H1 (cell line): Measurements from ENCODE around the gene SMAGP. TPM values are rescaled to one million over a fixed set of nuclear protein-coding genes. Genes with fewer than 3 reads are reported as not detected.

Source experiments
- CTCF ChIA-PET: fragments of 300-600 bp; sonication (Branson Sonifier 250); formaldehyde crosslinking; loops from one replicate; lab custom pipeline; 2021; ENCODE audit not compliant: partially characterized antibody; lab: Charles Lee
- POLR2A ChIA-PET: fragments of 300-600 bp; sonication (Branson Sonifier 250); formaldehyde crosslinking; loops from one replicate; lab custom pipeline; 2021; ENCODE audit warnings: inconsistent platforms; ENCODE audit not compliant: partially characterized antibody; lab: Charles Lee
- DNase-seq, 2 experiments: peaks; one replicate each; pipeline versions ENCODE4 v3.0.0 to v3.0.0-alpha.2; 2010 to 2022; ENCODE audit warnings: low spot score in 2 of 2, low read depth in 1 of 2, mixed read lengths in 1 of 2
- FAIRE-seq: peaks from 2 replicates; lab custom pipeline; 2011; peaks lifted over from hg19 to GRCh38; lab: Jason Lieb, UNC
- H2AFZ ChIP-seq: 2 replicates; pipeline ENCODE4 v1.8.1; 2012; ENCODE audit warnings: low read length, inconsistent platforms
- H2AK5ac ChIP-seq: 2 replicates; pipeline ENCODE4 v1.6.1; 2013; ENCODE audit warnings: low read depth, low read length
- H2BK120ac ChIP-seq: replicated peaks from 2 replicates; pipeline ENCODE3; 2013; ENCODE audit warnings: low read depth, low read length, inconsistent platforms
- H2BK12ac ChIP-seq: 2 replicates; pipeline ENCODE4 v1.6.1; 2013; ENCODE audit warnings: low read depth, low read length
- H2BK15ac ChIP-seq: 2 replicates; pipeline ENCODE4 v1.6.1; 2013; ENCODE audit warnings: low read length
- H2BK20ac ChIP-seq: 2 replicates; pipeline ENCODE4 v1.6.1; 2013; ENCODE audit warnings: low read length
- H2BK5ac ChIP-seq: 2 replicates; pipeline ENCODE4 v1.6.1; 2013; ENCODE audit warnings: low read depth, low read length
- H3K14ac ChIP-seq: 2 replicates; pipeline ENCODE4 v1.6.1; 2013; ENCODE audit warnings: inconsistent platforms; ENCODE audit not compliant: insufficient read length
- H3K18ac ChIP-seq: 2 replicates; pipeline ENCODE4 v1.6.1; 2013; ENCODE audit warnings: low read length; ENCODE audit errors: extremely low read depth
- H3K23ac ChIP-seq: 2 replicates; pipeline ENCODE4 v1.6.1; 2013; ENCODE audit warnings: inconsistent platforms; ENCODE audit not compliant: insufficient read length
- H3K23me2 ChIP-seq: 2 replicates; pipeline ENCODE4 v1.6.1; 2013; ENCODE audit warnings: low read depth, low read length
- H3K27ac ChIP-seq: 2 replicates; pipeline ENCODE4 v1.6.1; 2011; ENCODE audit warnings: low read depth, low read length, inconsistent platforms
- H3K27me3 ChIP-seq, 4 experiments: replicated peaks in 1 of 4; 1 replicate in 1 of 4; 2 replicates in 3 of 4; pipeline versions ENCODE4 v1.6.1 to v1.8.1; 2011 to 2013; ENCODE audit warnings: low read length in 3 of 4, mild to moderate bottlenecking in 3 of 4, inconsistent platforms in 2 of 4, mixed read lengths in 2 of 4, moderate library complexity in 1 of 4; ENCODE audit not compliant: control insufficient read depth in 3 of 4, insufficient read depth in 3 of 4; ENCODE audit errors: extremely low read depth in 1 of 4
- H3K36me3 ChIP-seq, 4 experiments: 2 replicates each; pipeline versions ENCODE4 v1.6.1 to v1.8.1; 2011 to 2013; ENCODE audit warnings: mild to moderate bottlenecking in 4 of 4, low read length in 3 of 4, moderate library complexity in 2 of 4, control low read depth in 1 of 4, inconsistent platforms in 1 of 4; ENCODE audit not compliant: insufficient read depth in 4 of 4, control insufficient read depth in 2 of 4
- H3K4ac ChIP-seq: replicated peaks from 2 replicates; pipeline ENCODE3; 2013; ENCODE audit warnings: low read length, low read depth, mixed read lengths, inconsistent platforms; ENCODE audit not compliant: insufficient read length
- H3K4me1 ChIP-seq, 4 experiments: replicated peaks in 1 of 4; 1 replicate in 1 of 4; 2 replicates in 3 of 4; pipeline versions ENCODE4 v1.6.1 to v1.8.1; 2011 to 2013; ENCODE audit warnings: low read length in 3 of 4, inconsistent platforms in 2 of 4, mixed read lengths in 1 of 4; ENCODE audit not compliant: insufficient read depth in 4 of 4, control insufficient read depth in 3 of 4
- H3K4me2 ChIP-seq, 2 experiments: 2 replicates each; pipeline versions ENCODE4 v1.6.1 to v1.8.1; 2011 to 2013; ENCODE audit warnings: low read depth in 2 of 2, low read length in 2 of 2, control low read depth in 1 of 2, inconsistent platforms in 1 of 2, mild to moderate bottlenecking in 1 of 2; ENCODE audit not compliant: insufficient read depth in 1 of 2
- H3K4me3 ChIP-seq, 4 experiments: fragments of 200-600, 300-600 bp in 1 of 4; sonication (generic), shearing (Covaris generic), sonication (Bioruptor Twin) in 1 of 4; 2 replicates each; pipeline versions ENCODE4 v1.5.1 to v1.8.1; 2011 to 2016; ENCODE audit warnings: low read length in 4 of 4, low read depth in 3 of 4, control low read depth in 2 of 4, inconsistent platforms in 2 of 4, mild to moderate bottlenecking in 2 of 4, mixed read lengths in 1 of 4, moderate library complexity in 1 of 4; ENCODE audit not compliant: insufficient read depth in 2 of 4; ENCODE audit errors: extremely low read depth in 1 of 4
- H3K56ac ChIP-seq: replicated peaks from 2 replicates; pipeline ENCODE3; 2013; ENCODE audit warnings: low read depth, mild to moderate bottlenecking, mixed read lengths, low read length, inconsistent platforms; ENCODE audit not compliant: insufficient read length
- H3K79me1 ChIP-seq: 2 replicates; pipeline ENCODE4 v1.6.1; 2013; ENCODE audit warnings: low read depth, low read length, control low read depth
- H3K79me2 ChIP-seq, 2 experiments: 2 replicates each; pipeline versions ENCODE4 v1.6.1 to v1.8.1; 2012 to 2013; ENCODE audit warnings: low read length in 2 of 2, mild to moderate bottlenecking in 2 of 2, inconsistent platforms in 1 of 2; ENCODE audit not compliant: insufficient read depth in 2 of 2, control insufficient read depth in 1 of 2
- H3K9ac ChIP-seq, 4 experiments: replicated peaks in 1 of 4; 1 replicate in 1 of 4; 2 replicates in 3 of 4; pipeline versions ENCODE4 v1.6.1 to v1.8.1; 2011 to 2013; ENCODE audit warnings: low read depth in 3 of 4, low read length in 3 of 4, control low read depth in 2 of 4, mild to moderate bottlenecking in 2 of 4, moderate library complexity in 2 of 4, inconsistent platforms in 1 of 4; ENCODE audit errors: extremely low read depth in 1 of 4
- H3K9me3 ChIP-seq, 2 experiments: 2 replicates each; pipeline versions ENCODE4 v1.6.1 to v1.8.1; 2012 to 2013; ENCODE audit warnings: mild to moderate bottlenecking in 2 of 2, moderate library complexity in 2 of 2, control low read depth in 1 of 2, inconsistent platforms in 1 of 2, low read depth in 1 of 2, low read length in 1 of 2, mixed read lengths in 1 of 2; ENCODE audit not compliant: insufficient read depth in 2 of 2
- H4K20me1 ChIP-seq, 2 experiments: replicated peaks in 1 of 2; 2 replicates each; pipeline versions ENCODE3 to v1.8.1; 2011 to 2013; ENCODE audit warnings: inconsistent platforms in 2 of 2, low read length in 2 of 2, mild to moderate bottlenecking in 1 of 2; ENCODE audit not compliant: insufficient read depth in 2 of 2, control insufficient read depth in 1 of 2
- H4K5ac ChIP-seq: 2 replicates; pipeline ENCODE4 v1.6.1; 2013; ENCODE audit warnings: low read length, low read depth, mixed read lengths, inconsistent platforms; ENCODE audit not compliant: insufficient read length
- H4K8ac ChIP-seq: 2 replicates; pipeline ENCODE4 v1.8.0; 2013; ENCODE audit warnings: mild to moderate bottlenecking, moderate library complexity, low read length, inconsistent platforms; ENCODE audit not compliant: insufficient read depth; ENCODE audit errors: extremely low read depth
- H4K91ac ChIP-seq: replicated peaks from 2 replicates; pipeline ENCODE3; 2013; ENCODE audit warnings: low read length, mixed read lengths, inconsistent platforms; ENCODE audit not compliant: insufficient read length
- ASH2L ChIP-seq: fragments of 200-600, 300-600 bp; sonication (generic); IDR thresholded peaks from one replicate; pipeline ENCODE4 v1.7.1; 2017; ENCODE audit warnings: low read length
- BRCA1 ChIP-seq: IDR thresholded peaks from 2 replicates; pipeline ENCODE4 v1.6.1; 2012; ENCODE audit warnings: low read depth, low read length, improper control_type of control experiment
- CBX5 ChIP-seq: fragments of 300-800, 300-1000 bp; sonication (generic); IDR thresholded peaks from 2 replicates; pipeline ENCODE4 v1.7.1; 2016; ENCODE audit warnings: antibody characterized with exemption, low read length, low read depth
- CHD1 ChIP-seq: IDR thresholded peaks from 2 replicates; pipeline ENCODE4 v1.6.1; 2012; ENCODE audit warnings: low read depth, low read length, improper control_type of control experiment
- HDAC6 ChIP-seq: IDR thresholded peaks from one replicate; pipeline ENCODE4 v1.7.1; 2012; ENCODE audit warnings: low read depth, mild to moderate bottlenecking, inconsistent platforms, low read length, moderate library complexity
- MAFK ChIP-seq: IDR thresholded peaks from 2 replicates; pipeline ENCODE4 v1.6.1; 2012; ENCODE audit warnings: low read depth, mild to moderate bottlenecking, improper control_type of control experiment, low read length
- NANOG ChIP-seq: IDR thresholded peaks from 2 replicates; pipeline ENCODE4 v1.6.1; 2011; ENCODE audit warnings: low read length, low read depth, mild to moderate bottlenecking, inconsistent platforms; ENCODE audit not compliant: insufficient read depth, poor library complexity, severe bottlenecking
- PHF8 ChIP-seq: fragments of 200-600 bp; sonication (generic); conservative IDR thresholded peaks from 2 replicates; pipeline ENCODE4 v1.7.1; 2012; ENCODE audit warnings: low read depth, mild to moderate bottlenecking, inconsistent platforms, low read length, moderate library complexity
- ZNF274 ChIP-seq: IDR thresholded peaks from 2 replicates; pipeline ENCODE4 v1.7.0; 2012; ENCODE audit warnings: low read length, borderline replicate concordance; ENCODE audit errors: extremely low read depth
- WGBS, 2 experiments: shearing (Covaris generic) in 1 of 2; methylation state at CpG; one replicate each; pipeline versions ENCODE4 v1.1.6 to v1.1.7; 2013 to 2015; ENCODE audit warnings: low lambda C conversion rate in 2 of 2, mixed read lengths in 2 of 2, inconsistent platforms in 1 of 2, low coverage in 1 of 2, missing lambda C conversion rate in 1 of 2; ENCODE audit not compliant: insufficient replicate concordance in 2 of 2, insufficient coverage in 1 of 2, insufficient read length in 1 of 2; ENCODE audit errors: extremely low coverage in 1 of 2, missing lambda C conversion rate in 1 of 2; 5-methylcytosine and 5-hydroxymethylcytosine counted together
- polyA plus RNA-seq, 7 experiments: library from polyadenylated mRNA; depleted of rRNA in 3 of 7; stranded (reverse) in 5 of 7; unstranded in 2 of 7; fragments of >200 nt in 5 of 7; fragments of 200-250 nt in 2 of 7; gene quantifications; 1 replicate in 5 of 7; 2 replicates in 1 of 7; 4 replicates in 1 of 7; pipeline versions ENCODE4 v1.2.1 to v1.2.3, GENCODE V29; 2011 to 2013; ENCODE audit warnings: missing spikeins in 2 of 7, mixed read lengths in 2 of 7
- total RNA-seq: library from RNA; stranded (reverse); fragmentation: NEBNext Ultra II Directional; extraction: Animal tissue kit (Norgen Biotek cat#: 25700); gene quantifications from 2 replicates; pipeline ENCODE4 v1.2.1, GENCODE V29; 2021
- TF ChIP-seq, protein P1 (sequence below): IDR thresholded peaks from 2 replicates; pipeline ENCODE4 v1.6.1; 2011; ENCODE audit warnings: low read length, improper control_type of control experiment

Gene SMAGP
- total and polyA plus RNA-seq, 2 of the 8 experiments (the other 6 are each of a cell fraction or from before 2014, with no cell fraction given): 9.4 to 12.7 TPM

DNA sequence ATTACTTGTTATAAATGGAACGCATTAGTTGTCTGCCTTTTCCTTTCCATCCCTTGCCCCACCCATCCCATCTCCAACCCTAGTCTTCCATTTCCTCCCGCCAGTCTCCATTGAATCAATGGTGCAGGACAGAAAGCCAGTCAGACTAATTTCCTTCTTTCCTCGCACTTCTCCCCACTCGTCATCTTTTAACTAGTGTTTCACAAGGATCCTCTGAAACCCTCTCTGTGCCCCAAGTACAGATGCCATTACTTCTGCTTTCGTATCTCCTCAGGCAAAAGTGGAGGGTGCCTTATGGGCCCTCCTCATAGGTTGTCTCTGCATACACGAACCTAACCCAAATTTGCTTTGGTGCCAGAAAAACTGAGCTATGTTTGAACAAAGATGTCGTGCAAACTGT, 27.3 kb downstream of the SMAGP start:
- H4K91ac ChIP-seq: no peak overlapping the region
- H4K5ac ChIP-seq: no peak overlapping the region
- peaks cover 0 to 15% of the 10 kb centered on the region in 2 experiments; a peak in 2 of 4 replicates for H3K79me2 ChIP-seq
- H2BK5ac ChIP-seq: no peak overlapping the region
- H3K23me2 ChIP-seq: peaks cover 8% of the 10 kb centered on the region
- no peak overlapping the region for H2AK5ac ChIP-seq
- no peak overlapping the region for H3K9ac ChIP-seq
- WGBS, 2 experiments: 91% methylated on average over 7 of the region's 7 CpGs; no CpG with 5 or more reads in 1 of the 2 experiments
- TF ChIP-seq BRCA1 (no peak), NANOG (no peak), PHF8 (no peak), CHD1 (no peak), HDAC6 (no peak), ZNF274 (no peak), MAFK (no peak), ASH2L (no peak), CBX5 (no peak)
- TF ChIP-seq, protein P1, sequence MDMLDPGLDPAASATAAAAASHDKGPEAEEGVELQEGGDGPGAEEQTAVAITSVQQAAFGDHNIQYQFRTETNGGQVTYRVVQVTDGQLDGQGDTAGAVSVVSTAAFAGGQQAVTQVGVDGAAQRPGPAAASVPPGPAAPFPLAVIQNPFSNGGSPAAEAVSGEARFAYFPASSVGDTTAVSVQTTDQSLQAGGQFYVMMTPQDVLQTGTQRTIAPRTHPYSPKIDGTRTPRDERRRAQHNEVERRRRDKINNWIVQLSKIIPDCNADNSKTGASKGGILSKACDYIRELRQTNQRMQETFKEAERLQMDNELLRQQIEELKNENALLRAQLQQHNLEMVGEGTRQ: no peak
- H3K36me3 ChIP-seq: peaks cover 17 to 44% (median 27%) of the 10 kb centered on the region in 4 experiments
- no peak overlapping the region for H3K56ac ChIP-seq
- peaks cover 0 to 23% (median 9%) of the 10 kb centered on the region in 4 experiments; a peak in 6 of 7 replicates for H3K4me1 ChIP-seq
- no peak overlapping the region for H2BK120ac ChIP-seq
- peaks cover 6% of the 10 kb centered on the region; the same call in 1 of the 2 replicates for H3K79me1 ChIP-seq
- H2AFZ ChIP-seq: no peak overlapping the region
- peaks cover 0 to 2% of the 10 kb centered on the region in 2 experiments for H4K20me1 ChIP-seq
- no peak overlapping the region for H3K14ac ChIP-seq
- DNase-seq (no peak), FAIRE-seq (no peak)
- no peak overlapping the region for H3K4me3 ChIP-seq
- H3K9me3 ChIP-seq: no peaks in the 10 kb centered on the region
- no peak overlapping the region for H3K27ac ChIP-seq
- ChIA-PET CTCF (interaction anchor here (1.2 to 2.4 kb wide), 5 partner anchors 10 to 110 kb away, joined by 3 to 10 read pairs (median 8); no protein-coding TSS in a partner anchor), POLR2A (interaction anchor here (1.3 to 1.7 kb wide), 4 partner anchors 10 to 182 kb away, joined by 3 to 6 read pairs (median 4); no protein-coding TSS in a partner anchor)
- no peak overlapping the region for H2BK20ac ChIP-seq
- H3K23ac ChIP-seq: no peak overlapping the region
- no peak overlapping the region for H2BK15ac ChIP-seq
- H2BK12ac ChIP-seq: no peak overlapping the region
- no peak overlapping the region for H3K4ac ChIP-seq
- H3K27me3 ChIP-seq: no peaks in the 10 kb centered on the region
- no peak overlapping the region for H3K18ac ChIP-seq
- no peak overlapping the region for H4K8ac ChIP-seq
- no peak overlapping the region for H3K4me2 ChIP-seq
